Myocyte (in vitro differentiated cells): ENCODE results near the gene RIPOR2. TPM values are rescaled to one million over a fixed set of nuclear protein-coding genes. Genes with fewer than 3 reads are reported as not detected.
"Not testable (repeated sequence)": the region's sequence is repeated elsewhere in the genome, so short reads cannot be mapped to it uniquely, and the experiment has no call there.

Experiments used
- DNase-seq: peaks from one replicate; pipeline ENCODE4 v3.0.0-alpha.2; 2012; ENCODE audit warnings: low read depth
- total RNA-seq: library from RNA; depleted of rRNA; stranded (reverse); fragments of >200 nt; gene quantifications from 2 replicates; pipeline ENCODE4 v1.2.3, GENCODE V29; 2014

The RIPOR2 gene
- total RNA-seq, 1 donor from 2014 or later: 28.6 TPM

- DNase-seq: no peak
These were observed 9.6 kb downstream of the RIPOR2 start for GRCh38 chr6:24926192-24926591.

GRCh38 chr6:24925661-24926060 lies 10.1 kb downstream of the RIPOR2 start:
- no peak for DNase-seq

- no peak for DNase-seq
These were observed 11.0 kb downstream of the RIPOR2 start for GRCh38 chr6:24924580-24925356.

- no peak for DNase-seq
These were observed 11.8 kb downstream of the RIPOR2 start for GRCh38 chr6:24923885-24924401.

- DNase-seq: no peak
These were observed 12.9 kb downstream of the RIPOR2 start for GRCh38 chr6:24922814-24923213.

- no peak for DNase-seq
These were observed 13.6 kb downstream of the RIPOR2 start for GRCh38 chr6:24922170-24922569.

- DNase-seq: no peak
These were observed 15.6 kb downstream of the RIPOR2 start for GRCh38 chr6:24920136-24920535.

- DNase-seq: peak; percentile 92
These were observed 16.5 kb downstream of the RIPOR2 start for GRCh38 chr6:24919056-24919892.

GRCh38 chr6:24918641-24919055 lies 17.1 kb downstream of the RIPOR2 start:
- DNase-seq: no peak

GRCh38 chr6:24916496-24916895 lies 19.3 kb downstream of the RIPOR2 start:
- no peak for DNase-seq

- no peak for DNase-seq
These were observed 20.1 kb downstream of the RIPOR2 start for GRCh38 chr6:24915641-24916040.

GRCh38 chr6:24914082-24914481 lies 21.7 kb downstream of the RIPOR2 start:
- DNase-seq: not testable (repeated sequence)

- DNase-seq: no peak
These were observed 23.9 kb downstream of the RIPOR2 start for GRCh38 chr6:24911796-24912382.

GRCh38 chr6:24910961-24911725 lies 24.6 kb downstream of the RIPOR2 start:
- DNase-seq: peak; percentile 87

GRCh38 chr6:24910331-24910960 lies 25.3 kb downstream of the RIPOR2 start:
- DNase-seq: peak; percentile 55

- no peak for DNase-seq
These were observed 26.2 kb downstream of the RIPOR2 start for GRCh38 chr6:24909241-24910216.

- DNase-seq: peak; percentile 67
These were observed 27.1 kb downstream of the RIPOR2 start for GRCh38 chr6:24908650-24909035.

GRCh38 chr6:24907919-24908649 lies 27.7 kb downstream of the RIPOR2 start:
- peak; percentile 16 for DNase-seq

GRCh38 chr6:24906314-24906713 lies 29.4 kb downstream of the RIPOR2 start:
- DNase-seq: peak; percentile 24
